A549 (cell line): Measurements from ENCODE around the gene TSPAN18. TPM values are rescaled to one million over a fixed set of nuclear protein-coding genes. Genes with fewer than 3 reads are reported as not detected.

Experiments
- ATAC-seq, 2 experiments: fragments of 200-7000 bp in 1 of 2; fragments of >200 bp in 1 of 2; cut with Nextera tagmentation in 1 of 2; cut with Tn5 transposase in 1 of 2; 3 replicates each; pipeline versions ENCODE4 v1.8.0 to v1.9.1; 2018 to 2020; ENCODE audit warnings: mild to moderate bottlenecking in 1 of 2, moderate library complexity in 1 of 2
- CTCF ChIA-PET: fragments of 300-600 bp; sonication (Branson Sonifier 250); formaldehyde crosslinking; extraction: SDS; loops from one replicate; lab custom pipeline; 2021; ENCODE audit warnings: antibody characterized with exemption, inconsistent platforms; lab: Yijun Ruan, JAX
- POLR2A ChIA-PET: fragments of 350-600 bp; formaldehyde crosslinking; extraction: SDS; loops from one replicate; lab custom pipeline; 2021; ENCODE audit warnings: antibody characterized with exemption, inconsistent platforms; lab: Yijun Ruan, JAX
- DNase-seq, 2 experiments: peaks; one replicate each; pipeline versions ENCODE4 v3.0.0 to v3.0.0-alpha.2; 2011 to 2016; ENCODE audit warnings: low read depth in 1 of 2, low spot score in 1 of 2
- FAIRE-seq: peaks from 2 replicates; lab custom pipeline; 2011; peaks lifted over from hg19 to GRCh38; lab: Jason Lieb, UNC
- H3K27ac ChIP-seq, 2 experiments: fragments of >200 bp; sonication (Bioruptor Twin); formaldehyde crosslinking; 3 replicates each; pipeline ENCODE4 v1.5.1; 2016 to 2017
- H3K4me1 ChIP-seq: fragments of >200 bp; sonication (Bioruptor Twin); formaldehyde crosslinking; 3 replicates; pipeline ENCODE4 v1.6.1; 2016
- H3K4me2 ChIP-seq: fragments of >200 bp; sonication (Bioruptor Twin); formaldehyde crosslinking; 3 replicates; pipeline ENCODE4 v1.6.1; 2016
- H3K4me3 ChIP-seq: fragments of >200 bp; sonication (Bioruptor Twin); formaldehyde crosslinking; 3 replicates; pipeline ENCODE4 v1.5.1; 2016
- H3K9me3 ChIP-seq: fragments of >200 bp; sonication (Bioruptor Twin); formaldehyde crosslinking; 3 replicates; pipeline ENCODE4 v1.6.1; 2016
- ATOH8 ChIP-seq: fragments of 250-450 bp; sonication (Bioruptor Pico); IDR thresholded peaks from 2 replicates; pipeline ENCODE4 v1.5.0; 2020; ENCODE audit warnings: low read depth, mild to moderate bottlenecking, moderate library complexity
- CHD2 ChIP-seq: fragments of 150-350 bp; IDR thresholded peaks from 2 replicates; pipeline ENCODE4 v1.6.1; 2014; ENCODE audit warnings: low read length; ENCODE audit not compliant: partially characterized antibody
- E2F6 ChIP-seq: IDR thresholded peaks from 2 replicates; pipeline ENCODE4 v1.6.1; 2012; ENCODE audit warnings: low read depth, borderline replicate concordance
- HES2 ChIP-seq: fragments of >200 bp; sonication (Bioruptor Twin); formaldehyde crosslinking; IDR thresholded peaks from 2 replicates; pipeline ENCODE4 v1.6.1; 2016
- JUN ChIP-seq, 2 experiments: fragments of >200 bp; sonication (Bioruptor Twin); formaldehyde crosslinking; IDR thresholded peaks; 2 replicates in 1 of 2; 3 replicates in 1 of 2; pipeline ENCODE4 v1.6.1; 2016 to 2017
- JUNB ChIP-seq: fragments of >200 bp; sonication (Bioruptor Twin); formaldehyde crosslinking; IDR thresholded peaks from 2 replicates; pipeline ENCODE4 v1.6.1; 2016
- NR3C1 ChIP-seq: fragments of >200 bp; sonication (Bioruptor Twin); formaldehyde crosslinking; IDR thresholded peaks from 3 replicates; pipeline ENCODE4 v1.6.1; 2017
- PBX3 ChIP-seq: IDR thresholded peaks from 2 replicates; pipeline ENCODE4 v1.6.1; 2012
- PHF8 ChIP-seq: fragments of 200-600 bp; sonication (generic); IDR thresholded peaks from 2 replicates; pipeline ENCODE4 v1.6.1; 2016; ENCODE audit warnings: low read depth, mild to moderate bottlenecking, antibody characterized with exemption, moderate library complexity, borderline replicate concordance
- RAD21 ChIP-seq, 2 experiments: fragments of >200 bp in 1 of 2; sonication (Bioruptor Twin) in 1 of 2; formaldehyde crosslinking in 1 of 2; IDR thresholded peaks in 1 of 2; conservative IDR thresholded peaks in 1 of 2; 2 replicates in 1 of 2; 3 replicates in 1 of 2; pipeline ENCODE4 v1.6.1; 2012 to 2018; ENCODE audit warnings: inconsistent platforms in 1 of 2
- RFX5 ChIP-seq: fragments of 450-650 bp; IDR thresholded peaks from 2 replicates; pipeline ENCODE4 v1.7.1; 2014; ENCODE audit warnings: antibody characterized with exemption, mild to moderate bottlenecking, moderate library complexity
- SMC3 ChIP-seq: fragments of >200 bp; sonication (Bioruptor Twin); formaldehyde crosslinking; IDR thresholded peaks from 3 replicates; pipeline ENCODE4 v1.6.1; 2018; ENCODE audit warnings: inconsistent platforms
- SREBF2 ChIP-seq: fragments of 450-650 bp; IDR thresholded peaks from 2 replicates; pipeline ENCODE4 v1.6.1; 2014; ENCODE audit warnings: mild to moderate bottlenecking, moderate library complexity
- TFCP2L1 ChIP-seq: fragments of 250-450 bp; sonication (Bioruptor Pico); IDR thresholded peaks from 2 replicates; pipeline ENCODE4 v1.5.0; 2021; ENCODE audit warnings: mild to moderate bottlenecking
- ZFP36 ChIP-seq: fragments of 450-650 bp; IDR thresholded peaks from 2 replicates; pipeline ENCODE4 v1.6.1; 2014; ENCODE audit warnings: borderline replicate concordance; ENCODE audit not compliant: partially characterized antibody
- whole genome bisulfite sequencing: methylation state at CpG from one replicate; pipeline ENCODE4 v1.1.6; 2017; ENCODE audit errors: missing lambda C conversion rate; 5-methylcytosine and 5-hydroxymethylcytosine counted together
- polyA plus RNA-seq, 4 experiments: library from polyadenylated mRNA; depleted of rRNA in 3 of 4; stranded (reverse); fragments of >200 nt; fragmentation: RNase III in 1 of 4; extraction: RNeasy Plus Mini Kit Qiagen cat#74134 plus additional on column Dnase treatment in 1 of 4; gene quantifications; 2 replicates in 3 of 4; 3 replicates in 1 of 4; pipeline ENCODE4 v1.2.3, GENCODE V29; 2011 to 2017
- TF ChIP-seq, protein P1 (sequence below): IDR thresholded peaks from 2 replicates; pipeline ENCODE4 v1.6.1; 2012
- TF ChIP-seq, protein P2 (sequence below): fragments of >200 bp; sonication (Bioruptor Twin); formaldehyde crosslinking; IDR thresholded peaks from 3 replicates; pipeline ENCODE4 v1.5.1; 2016

The TSPAN18 gene
- polyA plus RNA-seq, 2 of the 4 experiments (the other 2 are of a cell fraction): 0.81 to 4.5 TPM

GRCh38 chr11:44875037-44875436 lies 148.3 kb downstream of the TSPAN18 start:
- Histone ChIP-seq H3K27ac (no peak overlapping the region), H3K4me3 (no peak overlapping the region), H3K4me1 (no peaks in the 10 kb centered on the region), H3K4me2 (no peak overlapping the region), H3K9me3 (no peaks in the 10 kb centered on the region)
- ATAC-seq (no peak), FAIRE-seq (no peak), DNase-seq (no peak)
- 66% methylated on average over 4 of the region's 4 CpGs for WGBS
- TF ChIP-seq, protein P1, sequence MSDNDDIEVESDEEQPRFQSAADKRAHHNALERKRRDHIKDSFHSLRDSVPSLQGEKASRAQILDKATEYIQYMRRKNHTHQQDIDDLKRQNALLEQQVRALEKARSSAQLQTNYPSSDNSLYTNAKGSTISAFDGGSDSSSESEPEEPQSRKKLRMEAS: no peak
- TF ChIP-seq TFCP2L1 (CRISPR knock-in tag) (no peak), CHD2 (no peak)
- ChIA-PET POLR2A (no interaction called here), CTCF (interaction anchor here (1.1 to 2.8 kb wide), 7 partner anchors 18 to 163 kb away, joined by 3 to 10 read pairs (median 3); no protein-coding TSS in a partner anchor)

DNA sequence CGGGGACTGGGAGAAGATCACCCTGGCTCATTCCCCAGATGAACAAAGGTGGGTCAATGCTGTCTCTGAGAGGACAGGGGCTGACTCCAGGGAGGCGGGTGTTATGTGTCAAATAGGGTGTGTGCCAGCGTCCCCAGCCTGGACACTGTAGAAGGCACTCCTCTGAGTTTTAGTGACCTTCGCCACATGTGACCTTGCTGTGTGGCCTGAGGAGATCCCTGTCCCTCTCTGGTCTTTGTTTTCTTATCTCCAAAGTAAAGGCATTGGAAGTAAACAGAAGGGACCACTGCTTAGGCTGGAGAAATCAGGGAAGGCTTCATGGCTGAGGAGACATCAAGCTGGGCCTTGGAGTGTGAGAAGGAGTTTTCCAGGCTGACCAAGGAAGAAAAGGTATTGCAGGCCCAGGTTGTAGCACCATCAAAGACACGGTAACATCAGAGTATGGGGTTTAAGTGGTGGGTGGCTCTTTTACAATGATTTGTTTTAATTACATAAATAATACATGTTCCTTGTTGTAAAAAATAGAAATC lies 149.5 kb downstream of the TSPAN18 start:
- no peak for FAIRE-seq
- Histone ChIP-seq H3K4me3 (no peak overlapping the region), H3K27ac (no peak overlapping the region), H3K4me1 (no peaks in the 10 kb centered on the region), H3K4me2 (no peak overlapping the region), H3K9me3 (no peaks in the 10 kb centered on the region)
- TF ChIP-seq ZFP36 (peak; percentile 72), JUN (IDR thresholded peaks at IDR 0.05) (no peak), ATOH8 (no peak)
- ChIA-PET POLR2A (no interaction called here), CTCF (interaction anchor here (1.4 to 2.8 kb wide), 3 partner anchors 18 to 50 kb away, joined by 3 to 10 read pairs (median 6); no protein-coding TSS in a partner anchor)
- no peak for DNase-seq
- no peak for ATAC-seq
- WGBS: 82% methylated on average over 5 of the region's 5 CpGs

- H3K4me1 ChIP-seq: no peaks in the 10 kb centered on the region
- ChIA-PET CTCF (interaction anchor here (2.2 to 2.8 kb wide), 2 partner anchors 18 to 34 kb away, joined by 6 to 10 read pairs; no protein-coding TSS in a partner anchor), POLR2A (no interaction called here)
- H3K27ac ChIP-seq: no peak overlapping the region; a peak in 1 of 6 replicates
- ATAC-seq (no peak), FAIRE-seq (no peak), DNase-seq (no peak)
- H3K4me3 ChIP-seq: no peak overlapping the region
- no peak for TF ChIP-seq HES2
- TF ChIP-seq ATOH8: no peak
- H3K4me2 ChIP-seq: no peak overlapping the region
- H3K9me3 ChIP-seq: no peaks in the 10 kb centered on the region
- 72% methylated on average over 8 of the region's 12 CpGs for WGBS
These were observed 150.1 kb downstream of the TSPAN18 start for GRCh38 chr11:44876906-44877305.

DNA sequence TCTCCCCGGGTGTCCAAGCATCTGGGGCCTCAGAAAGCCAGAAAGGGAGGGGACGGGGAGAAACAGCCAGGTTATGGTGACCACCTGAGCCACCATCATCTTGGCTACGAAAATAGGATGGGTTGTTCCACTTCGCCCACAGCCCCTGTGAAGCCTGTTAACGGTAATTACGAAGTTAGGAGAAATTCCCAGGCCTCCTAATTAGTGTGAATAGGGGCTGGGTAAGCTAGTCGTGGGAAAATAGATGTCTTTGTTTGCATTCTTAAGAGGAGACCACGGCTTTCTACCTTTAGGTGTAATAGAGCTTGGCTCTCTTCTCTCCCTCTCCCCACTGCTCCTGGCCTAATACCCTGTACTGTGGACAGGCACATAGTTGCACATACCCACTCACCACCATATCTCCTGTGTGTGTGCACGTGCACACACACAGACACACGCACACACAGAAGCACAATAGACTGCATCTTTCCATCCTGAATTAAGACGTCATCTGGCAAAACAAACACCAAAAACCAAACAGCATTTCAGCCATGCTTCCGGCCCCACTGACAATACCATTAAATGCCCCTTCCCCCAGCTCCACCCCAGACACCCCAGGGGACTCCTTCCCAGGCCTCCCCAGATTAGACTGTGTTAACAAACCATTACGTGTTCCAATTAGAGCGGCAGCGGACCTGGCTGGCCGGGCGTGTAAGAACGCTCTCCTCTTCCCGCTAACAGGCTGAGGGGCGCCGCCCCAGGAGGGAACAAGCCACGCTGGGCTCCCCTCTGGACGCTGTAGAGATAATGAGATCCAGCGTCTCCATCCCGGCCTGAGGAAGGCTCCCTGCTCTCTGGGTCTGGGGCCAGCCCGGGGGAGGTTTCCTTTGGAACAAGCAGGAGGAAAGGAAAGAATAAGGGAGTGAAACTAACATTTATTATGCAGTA lies 151.1 kb downstream of the TSPAN18 start:
- Histone ChIP-seq H3K27ac (no peak overlapping the region), H3K4me2 (no peak overlapping the region), H3K9me3 (no peaks in the 10 kb centered on the region), H3K4me1 (no peaks in the 10 kb centered on the region; the same call in 2 of the 3 replicates), H3K4me3 (no peak overlapping the region)
- ChIA-PET CTCF (interaction anchor here (0.7 kb wide), 1 partner anchor 17 kb away, joined by 4 read pairs; no protein-coding TSS in a partner anchor), POLR2A (no interaction called here)
- DNase-seq (no peak), FAIRE-seq (no peak), ATAC-seq (no peak)
- 70% methylated on average over 26 of the region's 26 CpGs for WGBS
- no peak for TF ChIP-seq PHF8
- no peak for TF ChIP-seq CHD2
- TF ChIP-seq SREBF2: no peak

DNA sequence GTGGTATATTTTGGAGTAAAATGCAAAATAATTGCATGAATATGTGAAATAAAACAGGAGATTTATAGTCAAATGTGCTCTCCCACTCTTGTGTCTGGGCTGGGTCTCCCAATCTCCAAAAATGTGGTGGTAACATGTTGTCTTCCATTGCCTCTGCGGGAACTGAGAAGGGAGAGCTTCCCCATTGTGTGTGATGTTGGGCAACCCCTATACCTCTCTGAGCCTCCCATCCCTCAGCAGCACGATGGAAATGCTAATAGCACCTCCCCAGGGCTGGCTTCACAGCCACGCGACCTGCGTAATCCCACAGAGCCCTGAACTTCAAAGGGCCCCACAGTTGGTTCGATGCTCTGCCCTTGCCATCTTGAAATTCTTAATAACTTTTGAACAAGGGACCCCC lies 151.9 kb downstream of the TSPAN18 start:
- ChIA-PET CTCF (interaction anchor here (1.6 kb wide), 1 partner anchor 262 kb away, joined by 4 read pairs; no protein-coding TSS in a partner anchor), POLR2A (no interaction called here)
- H3K9me3 ChIP-seq: no peaks in the 10 kb centered on the region
- H3K4me3 ChIP-seq: no peak overlapping the region
- DNase-seq: no peak
- peaks cover 7% of the 10 kb centered on the region; the same call in 1 of the 3 replicates for H3K4me1 ChIP-seq
- H3K27ac ChIP-seq: no peak overlapping the region
- ATAC-seq: no peak
- no peak for FAIRE-seq
- 63% methylated on average over 6 of the region's 6 CpGs for WGBS
- no peak overlapping the region for H3K4me2 ChIP-seq
- TF ChIP-seq ZFP36: no peak
- TF ChIP-seq NR3C1: no peak
- no peak for TF ChIP-seq SMC3
- TF ChIP-seq, protein P2, sequence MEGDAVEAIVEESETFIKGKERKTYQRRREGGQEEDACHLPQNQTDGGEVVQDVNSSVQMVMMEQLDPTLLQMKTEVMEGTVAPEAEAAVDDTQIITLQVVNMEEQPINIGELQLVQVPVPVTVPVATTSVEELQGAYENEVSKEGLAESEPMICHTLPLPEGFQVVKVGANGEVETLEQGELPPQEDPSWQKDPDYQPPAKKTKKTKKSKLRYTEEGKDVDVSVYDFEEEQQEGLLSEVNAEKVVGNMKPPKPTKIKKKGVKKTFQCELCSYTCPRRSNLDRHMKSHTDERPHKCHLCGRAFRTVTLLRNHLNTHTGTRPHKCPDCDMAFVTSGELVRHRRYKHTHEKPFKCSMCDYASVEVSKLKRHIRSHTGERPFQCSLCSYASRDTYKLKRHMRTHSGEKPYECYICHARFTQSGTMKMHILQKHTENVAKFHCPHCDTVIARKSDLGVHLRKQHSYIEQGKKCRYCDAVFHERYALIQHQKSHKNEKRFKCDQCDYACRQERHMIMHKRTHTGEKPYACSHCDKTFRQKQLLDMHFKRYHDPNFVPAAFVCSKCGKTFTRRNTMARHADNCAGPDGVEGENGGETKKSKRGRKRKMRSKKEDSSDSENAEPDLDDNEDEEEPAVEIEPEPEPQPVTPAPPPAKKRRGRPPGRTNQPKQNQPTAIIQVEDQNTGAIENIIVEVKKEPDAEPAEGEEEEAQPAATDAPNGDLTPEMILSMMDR: no peak
- no peak for TF ChIP-seq PBX3
- no peak for TF ChIP-seq E2F6
- no peak for TF ChIP-seq JUNB
- no peak for TF ChIP-seq RFX5
- no peak for TF ChIP-seq RAD21 (conservative IDR thresholded peaks at IDR 0.05 in 1 of 2, IDR thresholded peaks at IDR 0.05 in 1 of 2)
- no peak for TF ChIP-seq PHF8
